DOHH2 (cell line): ENCODE results near the gene ERC2.

Experiments
- H3F3A ChIP-seq: fragments of 200-600 bp; sonication (generic), shearing (Covaris generic); 2 replicates; pipeline ENCODE4 v1.6.0; 2016; ENCODE audit warnings: antibody characterized with exemption, mild to moderate bottlenecking; ENCODE audit not compliant: control insufficient read depth, insufficient read depth
- H3K27ac ChIP-seq: fragments of 200-600 bp; sonication (generic); 2 replicates; pipeline ENCODE4 v1.5.1; 2014; ENCODE audit warnings: low read depth, mild to moderate bottlenecking, low read length, moderate library complexity
- H3K27me3 ChIP-seq: fragments of 200-600 bp; sonication (generic); 2 replicates; pipeline ENCODE4 v1.6.1; 2014; ENCODE audit warnings: mild to moderate bottlenecking, low read length, mixed read lengths; ENCODE audit not compliant: control insufficient read depth
- H3K36me3 ChIP-seq: fragments of 200-600 bp; sonication (generic); 2 replicates; pipeline ENCODE4 v1.6.1; 2014; ENCODE audit warnings: mild to moderate bottlenecking, low read length, moderate library complexity, mixed read lengths; ENCODE audit not compliant: control insufficient read depth
- H3K4me1 ChIP-seq: fragments of 200-600 bp; sonication (generic); 2 replicates; pipeline ENCODE4 v1.6.1; 2014; ENCODE audit warnings: mild to moderate bottlenecking, low read length, mixed read lengths; ENCODE audit not compliant: control insufficient read depth
- H3K4me2 ChIP-seq: fragments of 200-600 bp; sonication (generic); 2 replicates; pipeline ENCODE4 v1.6.0; 2014; ENCODE audit warnings: mild to moderate bottlenecking, low read length, moderate library complexity
- H3K4me3 ChIP-seq: fragments of 200-600 bp; sonication (generic); 2 replicates; pipeline ENCODE4 v1.5.1; 2014; ENCODE audit warnings: mild to moderate bottlenecking, low read length, mixed read lengths
- H3K79me2 ChIP-seq: fragments of 200-600 bp; sonication (generic); 2 replicates; pipeline ENCODE4 v1.6.1; 2014; ENCODE audit warnings: mild to moderate bottlenecking, low read length, mixed read lengths; ENCODE audit not compliant: control insufficient read depth
- H3K9me2 ChIP-seq: fragments of 200-600 bp; sonication (generic); replicated peaks from 2 replicates; pipeline ENCODE4 v1.6.1; 2014; ENCODE audit warnings: mild to moderate bottlenecking, low read length, mixed read lengths; ENCODE audit not compliant: control insufficient read depth
- H3K9me3 ChIP-seq: fragments of 200-600 bp; sonication (generic); 2 replicates; pipeline ENCODE4 v1.6.1; 2014; ENCODE audit warnings: antibody characterized with exemption, low read length, mixed read lengths; ENCODE audit not compliant: control insufficient read depth, insufficient read depth
- H4K20me1 ChIP-seq: fragments of 200-600 bp; sonication (generic); 2 replicates; pipeline ENCODE4 v1.6.0; 2014; ENCODE audit warnings: low read depth, mild to moderate bottlenecking, antibody characterized with exemption, low read length, moderate library complexity; ENCODE audit not compliant: control insufficient read depth, insufficient read depth
- CTCF ChIP-seq: fragments of 200-600 bp; sonication (generic); IDR thresholded peaks from one replicate; pipeline ENCODE4 v1.5.1; 2014; ENCODE audit warnings: antibody characterized with exemption, mild to moderate bottlenecking, low read depth, low read length; ENCODE audit not compliant: poor library complexity, severe bottlenecking
- EZH2phosphoT487 ChIP-seq: fragments of 200-600 bp; sonication (generic); IDR thresholded peaks from 2 replicates; pipeline ENCODE4 v1.6.1; 2017; ENCODE audit warnings: borderline replicate concordance, mild to moderate bottlenecking, antibody characterized with exemption, low read length, moderate library complexity, mixed read lengths

Gene ERC2

GRCh38 chr3:55584030-55584429 lies 884.2 kb downstream of the ERC2 start:
- TF ChIP-seq CTCF = no peak
- no peak for TF ChIP-seq EZH2phosphoT487
- no peak overlapping the region for H3K4me2 ChIP-seq
- H3K4me3 ChIP-seq = no peak overlapping the region
- H3K27ac ChIP-seq = no peak overlapping the region
- no peaks in the 10 kb centered on the region for H3K79me2 ChIP-seq
- H3K36me3 ChIP-seq = no peaks in the 10 kb centered on the region
- H3K27me3 ChIP-seq = no peaks in the 10 kb centered on the region
- H3F3A ChIP-seq = no peaks in the 10 kb centered on the region
- no peaks in the 10 kb centered on the region for H3K9me2 ChIP-seq
- H3K9me3 ChIP-seq = no peaks in the 10 kb centered on the region; the same call in 1 of the 2 replicates
- no peaks in the 10 kb centered on the region for H3K4me1 ChIP-seq
- no peaks in the 10 kb centered on the region for H4K20me1 ChIP-seq

GRCh38 chr3:55583475-55583874 lies 884.8 kb downstream of the ERC2 start:
- Histone ChIP-seq H3K4me2 (no peak overlapping the region), H3K4me1 (no peaks in the 10 kb centered on the region)
- TF ChIP-seq CTCF (no peak), EZH2phosphoT487 (no peak)

GRCh38 chr3:55579496-55579895 lies 888.8 kb downstream of the ERC2 start:
- Histone ChIP-seq H4K20me1 (no peaks in the 10 kb centered on the region), H3F3A (no peaks in the 10 kb centered on the region), H3K27ac (no peak overlapping the region), H3K9me2 (no peaks in the 10 kb centered on the region), H3K4me2 (no peak overlapping the region), H3K9me3 (no peaks in the 10 kb centered on the region; the same call in 1 of the 2 replicates), H3K4me1 (no peaks in the 10 kb centered on the region), H3K27me3 (no peaks in the 10 kb centered on the region), H3K36me3 (no peaks in the 10 kb centered on the region), H3K4me3 (no peak overlapping the region), H3K79me2 (no peaks in the 10 kb centered on the region)
- no peak for TF ChIP-seq CTCF
- TF ChIP-seq EZH2phosphoT487 = no peak

More at GRCh38 chr3:55583475-55583874, 884.8 kb downstream of the ERC2 start:
- Histone ChIP-seq H3K36me3 (no peaks in the 10 kb centered on the region), H3K27ac (no peak overlapping the region), H3F3A (no peaks in the 10 kb centered on the region), H3K27me3 (no peaks in the 10 kb centered on the region), H3K79me2 (no peaks in the 10 kb centered on the region), H3K9me2 (no peaks in the 10 kb centered on the region), H3K4me3 (no peak overlapping the region), H4K20me1 (no peaks in the 10 kb centered on the region), H3K9me3 (no peaks in the 10 kb centered on the region; the same call in 1 of the 2 replicates)
